Glutamatergic neuron (in vitro differentiated cells): ENCODE data around the gene OXCT2. TPM values are rescaled to one million over a fixed set of nuclear protein-coding genes. Genes with fewer than 3 reads are reported as not detected.

Experiments
- DNase-seq: peaks from one replicate; pipeline ENCODE4 v3.0.0; 2022
- H3K27ac Mint-ChIP-seq: one replicate; pipeline ENCODE4 v1.8.0; 2020; ENCODE audit warnings: mild to moderate bottlenecking, mixed read lengths, inconsistent platforms; ENCODE audit not compliant: unreplicated experiment
- H3K27me3 Mint-ChIP-seq: one replicate; pipeline ENCODE4 v1.8.0; 2020; ENCODE audit warnings: mild to moderate bottlenecking, moderate library complexity, mixed read lengths, inconsistent platforms; ENCODE audit not compliant: unreplicated experiment
- H3K36me3 Mint-ChIP-seq: one replicate; pipeline ENCODE4 v1.8.0; 2020; ENCODE audit warnings: mild to moderate bottlenecking, mixed read lengths, inconsistent platforms; ENCODE audit not compliant: unreplicated experiment
- H3K4me1 Mint-ChIP-seq: one replicate; pipeline ENCODE4 v1.8.0; 2020; ENCODE audit warnings: mild to moderate bottlenecking, low read depth, mixed read lengths, inconsistent platforms; ENCODE audit not compliant: unreplicated experiment
- H3K4me3 Mint-ChIP-seq: one replicate; pipeline ENCODE4 v1.8.0; 2020; ENCODE audit warnings: mild to moderate bottlenecking, mixed read lengths, inconsistent platforms; ENCODE audit not compliant: unreplicated experiment
- H3K9me3 Mint-ChIP-seq: one replicate; pipeline ENCODE4 v1.8.0; 2020; ENCODE audit warnings: mild to moderate bottlenecking, moderate library complexity, mixed read lengths, inconsistent platforms; ENCODE audit not compliant: unreplicated experiment
- total RNA-seq: library from RNA; stranded (reverse); fragmentation: NEBNext Ultra II Directional; extraction: Animal tissue kit (Norgen Biotek cat#: 25700); gene quantifications from one replicate; pipeline ENCODE4 v1.2.1, GENCODE V29; 2021; ENCODE audit not compliant: unreplicated experiment
- TF ChIP-seq, protein P1 (sequence below): fragments of 200-600 bp; sonication (generic); IDR thresholded peaks from one replicate; pipeline ENCODE4 v1.5.0; 2021; ENCODE audit not compliant: partially characterized antibody, unreplicated experiment

OXCT2 gene
- total RNA-seq, 1 donor from 2014 or later: 0.37 TPM

DNA sequence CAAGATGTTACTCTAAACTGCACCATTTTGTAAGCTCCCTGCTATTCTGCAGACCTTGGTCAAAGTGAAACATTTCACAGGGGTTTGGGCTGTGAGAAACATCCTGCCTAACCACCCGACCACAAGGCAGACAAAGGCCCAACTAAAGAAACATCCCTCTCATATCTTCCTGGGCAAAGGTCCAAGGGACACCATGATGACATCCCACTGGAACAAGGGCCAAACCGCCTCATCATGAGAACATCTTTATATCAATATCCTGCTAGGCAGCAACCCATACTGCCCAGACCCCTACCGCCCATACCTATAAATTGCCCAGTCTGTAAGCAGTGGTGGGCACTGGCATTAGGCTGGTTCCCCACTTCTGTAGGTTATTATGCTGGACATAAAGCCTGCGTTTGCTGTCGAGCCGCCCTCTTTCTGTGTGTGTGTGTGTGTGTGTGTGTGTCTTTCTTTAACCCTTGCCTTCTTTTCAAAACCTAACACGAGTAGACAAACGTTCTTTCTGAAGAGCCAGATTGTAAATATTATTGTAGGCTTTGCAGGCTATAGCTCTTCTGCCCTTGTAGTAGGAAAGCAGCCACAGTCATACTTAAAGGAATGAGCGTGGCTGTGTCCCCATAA is 33.5 kb downstream of the OXCT2 start:
- Mint-ChIP-seq H3K36me3 (no peaks in the 10 kb centered on the region), H3K4me1 (peaks cover 6% of the 10 kb centered on the region), H3K4me3 (no peak overlapping the region), H3K27ac (no peak overlapping the region), H3K9me3 (peaks cover 3% of the 10 kb centered on the region), H3K27me3 (peaks cover 1% of the 10 kb centered on the region)
- TF ChIP-seq, protein P1, sequence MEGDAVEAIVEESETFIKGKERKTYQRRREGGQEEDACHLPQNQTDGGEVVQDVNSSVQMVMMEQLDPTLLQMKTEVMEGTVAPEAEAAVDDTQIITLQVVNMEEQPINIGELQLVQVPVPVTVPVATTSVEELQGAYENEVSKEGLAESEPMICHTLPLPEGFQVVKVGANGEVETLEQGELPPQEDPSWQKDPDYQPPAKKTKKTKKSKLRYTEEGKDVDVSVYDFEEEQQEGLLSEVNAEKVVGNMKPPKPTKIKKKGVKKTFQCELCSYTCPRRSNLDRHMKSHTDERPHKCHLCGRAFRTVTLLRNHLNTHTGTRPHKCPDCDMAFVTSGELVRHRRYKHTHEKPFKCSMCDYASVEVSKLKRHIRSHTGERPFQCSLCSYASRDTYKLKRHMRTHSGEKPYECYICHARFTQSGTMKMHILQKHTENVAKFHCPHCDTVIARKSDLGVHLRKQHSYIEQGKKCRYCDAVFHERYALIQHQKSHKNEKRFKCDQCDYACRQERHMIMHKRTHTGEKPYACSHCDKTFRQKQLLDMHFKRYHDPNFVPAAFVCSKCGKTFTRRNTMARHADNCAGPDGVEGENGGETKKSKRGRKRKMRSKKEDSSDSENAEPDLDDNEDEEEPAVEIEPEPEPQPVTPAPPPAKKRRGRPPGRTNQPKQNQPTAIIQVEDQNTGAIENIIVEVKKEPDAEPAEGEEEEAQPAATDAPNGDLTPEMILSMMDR: no peak
- DNase-seq: no peak

DNA sequence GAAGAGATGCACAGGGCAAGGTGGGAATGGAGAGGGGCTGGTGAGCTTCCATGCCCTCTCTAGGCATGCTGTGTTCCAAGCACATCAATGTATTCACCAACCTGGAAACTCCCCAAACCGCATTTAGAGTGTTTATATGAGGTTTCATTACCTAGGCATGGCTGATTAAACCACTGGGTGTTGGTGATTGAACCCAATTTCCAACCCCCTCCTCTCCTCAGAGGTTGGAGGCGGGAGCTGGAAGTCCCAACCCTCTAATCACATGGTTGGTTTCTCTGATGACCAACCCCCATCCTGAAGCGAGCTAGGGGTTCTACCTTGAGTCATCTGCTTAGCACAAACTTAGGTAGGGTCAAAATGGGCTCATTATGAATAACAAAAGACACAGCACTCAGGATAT is 35.4 kb downstream of the OXCT2 start:
- peaks cover 4% of the 10 kb centered on the region for H3K27me3 Mint-ChIP-seq

DNA sequence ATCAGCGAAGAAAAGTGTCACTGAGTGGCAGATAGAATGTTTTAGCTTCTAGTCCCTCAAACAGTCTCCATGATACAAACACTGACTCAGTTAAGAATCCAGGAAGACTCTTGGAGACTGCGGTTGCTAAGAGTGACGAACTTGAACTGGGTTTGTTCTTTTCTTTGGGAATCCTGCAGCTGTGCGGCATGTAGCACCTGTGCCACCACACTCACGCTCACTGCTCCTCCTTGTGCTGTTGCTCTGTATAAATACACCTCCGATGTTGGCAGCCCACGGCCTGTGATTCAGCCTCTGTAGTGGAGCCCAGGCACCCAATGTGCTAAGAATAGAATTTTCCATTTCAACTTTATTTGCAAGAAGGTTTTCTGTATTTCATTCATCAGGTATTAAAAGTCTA is 38.0 kb downstream of the OXCT2 start:
- Mint-ChIP-seq H3K4me1 (no peaks in the 10 kb centered on the region), H3K27ac (no peak overlapping the region), H3K4me3 (no peak overlapping the region), H3K9me3 (no peaks in the 10 kb centered on the region), H3K27me3 (peaks cover 8% of the 10 kb centered on the region), H3K36me3 (no peaks in the 10 kb centered on the region)
- DNase-seq: no peak
- TF ChIP-seq, protein P1: no peak

More for the DNA sequence above, 35.4 kb downstream of the OXCT2 start:
- Mint-ChIP-seq H3K36me3 (no peaks in the 10 kb centered on the region), H3K27ac (no peak overlapping the region), H3K4me3 (no peak overlapping the region), H3K4me1 (peaks cover 6% of the 10 kb centered on the region), H3K9me3 (peaks cover 3% of the 10 kb centered on the region)
- no peak for DNase-seq
- TF ChIP-seq, protein P1: no peak

DNA sequence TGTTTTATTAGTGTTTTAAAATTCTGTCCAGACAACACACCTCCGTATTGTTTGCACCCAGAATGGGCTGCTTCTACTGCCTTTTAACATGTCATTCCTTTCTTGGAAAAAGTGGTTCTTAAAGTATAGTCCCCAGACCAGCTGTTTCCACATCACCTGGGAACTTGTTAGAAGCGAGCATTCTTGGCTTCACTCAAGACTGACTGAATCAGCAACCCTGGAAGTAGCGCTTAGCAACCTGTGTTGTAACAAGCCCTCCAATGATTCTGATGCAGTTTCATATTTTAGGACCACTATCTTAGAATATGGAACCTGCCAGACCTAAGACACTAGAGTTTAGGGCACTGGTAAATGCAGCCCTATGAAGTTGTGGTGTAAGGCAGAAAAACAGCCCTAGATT is 38.4 kb downstream of the OXCT2 start:
- no peaks in the 10 kb centered on the region for H3K9me3 Mint-ChIP-seq
- no peak overlapping the region for H3K4me3 Mint-ChIP-seq
- no peak overlapping the region for H3K27ac Mint-ChIP-seq
- DNase-seq: no peak
- no peaks in the 10 kb centered on the region for H3K36me3 Mint-ChIP-seq
- H3K4me1 Mint-ChIP-seq: no peaks in the 10 kb centered on the region
- peaks cover 12% of the 10 kb centered on the region for H3K27me3 Mint-ChIP-seq
- TF ChIP-seq, protein P1: no peak

DNA sequence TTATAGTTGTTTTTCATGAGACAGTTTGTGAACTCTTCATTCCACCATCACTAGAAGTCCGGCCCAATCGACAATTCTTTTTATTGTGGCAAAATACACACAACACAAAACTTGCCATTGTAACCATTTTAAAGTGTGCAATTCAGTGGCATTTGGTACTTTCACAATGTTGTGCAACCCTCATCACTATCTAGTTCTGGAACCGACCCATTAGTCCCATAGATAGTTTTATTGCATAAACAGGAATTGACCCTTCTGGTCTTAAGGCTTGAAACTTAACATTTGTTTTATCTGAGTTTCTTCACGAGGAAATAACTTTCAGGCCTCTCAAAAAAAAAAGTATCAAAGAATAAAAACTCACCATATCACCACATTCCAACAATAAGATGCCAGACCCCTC is 41.3 kb downstream of the OXCT2 start:
- Mint-ChIP-seq H3K4me3 (no peak overlapping the region), H3K4me1 (no peaks in the 10 kb centered on the region), H3K27me3 (peaks cover 23% of the 10 kb centered on the region), H3K36me3 (no peaks in the 10 kb centered on the region), H3K9me3 (no peaks in the 10 kb centered on the region), H3K27ac (no peak overlapping the region)
- TF ChIP-seq, protein P1: no peak
- no peak for DNase-seq
